ENCODE measurements around the gene HLA-A.
"Not testable (repeated sequence)": the region's sequence is repeated elsewhere in the genome, so short reads cannot be mapped to it uniquely, and the experiment has no call there.

DNA sequence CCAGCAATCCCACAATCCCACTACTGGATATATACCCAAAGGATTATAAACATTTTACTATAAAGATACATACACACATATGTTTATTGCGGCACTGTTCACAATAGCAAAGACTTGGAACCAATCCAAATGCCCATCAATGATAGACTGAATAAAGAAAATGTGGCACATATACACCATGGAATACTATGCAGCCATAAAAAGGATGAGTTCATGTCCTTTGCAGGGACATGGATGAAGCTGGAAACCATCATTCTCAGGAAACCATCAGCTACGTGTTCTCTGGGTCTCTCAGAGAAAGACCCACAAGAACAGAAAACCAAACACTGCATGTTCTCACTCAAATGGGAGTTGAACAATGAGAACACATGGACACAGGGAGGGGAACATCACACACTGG, 21.4 kb downstream of the HLA-A start:
- TF ChIP-seq YY1 (IDR thresholded peaks at IDR 0.05; ENCODE audit: insufficient read depth, insufficient read length); ZNF274 (IDR thresholded peaks at IDR 0.05; ENCODE audit: low read depth, low read length): not testable (repeated sequence)

Measured in NT2/D1 (cell line).